Right lobe of liver (tissue), 6 donors: ENCODE results near the gene PTGER2. TPM values are rescaled to one million over a fixed set of nuclear protein-coding genes. Genes with fewer than 3 reads are reported as not detected.
A peak's percentile ranks its signal among the peaks of the same experiment; 100 is the strongest.

Experiments used
- ATAC-seq, 4 donors: fragments of 200-7000 bp; cut with Tn5 transposase; one replicate each; pipeline ENCODE4 v1.9.1; 2020; ENCODE audit warnings: mild to moderate bottlenecking in 4 of 4, moderate library complexity in 4 of 4
- DNase-seq, 3 donors: peaks; one replicate each; pipeline ENCODE4 v3.0.0-alpha.2; 2020
- H3K27ac ChIP-seq, 3 donors: fragments of 200-600 bp; one replicate each; pipeline ENCODE4 v1.8.0; 2022
- H3K27me3 ChIP-seq, 2 donors: fragments of 200-600 bp; one replicate each; pipeline ENCODE4 v1.8.0; 2022
- H3K36me3 ChIP-seq, 4 donors: fragments of 200-600 bp; sonication (generic) in 1 of 4; one replicate each; pipeline versions ENCODE4 v1.5.1 to v1.8.0; 2017 to 2022; ENCODE audit warnings: control low read depth in 1 of 4
- H3K4me1 ChIP-seq, 4 donors: fragments of 200-600 bp; sonication (generic) in 1 of 4; one replicate each; pipeline versions ENCODE4 v1.5.1 to v1.8.0; 2017 to 2022; ENCODE audit warnings: control low read depth in 1 of 4
- H3K4me3 ChIP-seq, 3 donors: fragments of 200-600 bp; one replicate each; pipeline ENCODE4 v1.8.0; 2022
- H3K9me3 ChIP-seq, 4 donors: fragments of 200-600 bp; sonication (generic) in 1 of 4; one replicate each; pipeline versions ENCODE4 v1.5.1 to v1.8.0; 2017 to 2022; ENCODE audit warnings: control low read depth in 1 of 4
- POLR2A ChIP-seq: fragments of 450-650 bp; IDR thresholded peaks from one replicate; pipeline ENCODE4 v1.6.1; 2017; ENCODE audit warnings: antibody characterized with exemption, mild to moderate bottlenecking
- WGBS: methylation state at CpG from one replicate; pipeline ENCODE4 v1.1.6; 2018; ENCODE audit warnings: low coverage, low lambda C conversion rate; ENCODE audit not compliant: insufficient coverage; ENCODE audit errors: missing lambda C conversion rate; 5-methylcytosine and 5-hydroxymethylcytosine counted together
- intact Hi-C, 2 donors: fragments of 100-400 bp; cut with DNase I; formaldehyde crosslinking; loops; one replicate each; pipeline versions ENCODE4 v1.11.2 to v1.14.1; 2022
- total RNA-seq, 6 experiments: library from RNA; depleted of rRNA in 2 of 6; stranded (reverse); fragments of >200 nt in 2 of 6; fragmentation: NEBNext Ultra II Directional in 3 of 6; extraction: Animal tissue kit (Norgen Biotek cat#: 25700) in 3 of 6; gene quantifications; one replicate each; pipeline versions ENCODE4 v1.1.0 to v1.2.4, GENCODE V29; 2016 to 2023
- TF ChIP-seq, protein P1 (sequence below), 4 donors: fragments of 200-600 bp in 3 of 4; fragments of 450-650 bp in 1 of 4; IDR thresholded peaks; one replicate each; pipeline versions ENCODE4 v1.5.1 to v1.8.0; 2016 to 2022; ENCODE audit warnings: antibody characterized with exemption in 4 of 4, mild to moderate bottlenecking in 2 of 4
- donor health status: DM: no; HTN: yes; CAD: no.
- donor health status: DM: no; HTN: no; CAD: no.
- donor health status: DM: no; HTN: no; CAD: no.
- donor health status: DM: no; HTN: yes; CAD: no.
- donor health status: DM: no; HTN: yes; CAD: no.

Gene PTGER2
- total RNA-seq, 6 experiments from 2014 or later: 0.24 to 1.9 (median 0.51) TPM

DNA sequence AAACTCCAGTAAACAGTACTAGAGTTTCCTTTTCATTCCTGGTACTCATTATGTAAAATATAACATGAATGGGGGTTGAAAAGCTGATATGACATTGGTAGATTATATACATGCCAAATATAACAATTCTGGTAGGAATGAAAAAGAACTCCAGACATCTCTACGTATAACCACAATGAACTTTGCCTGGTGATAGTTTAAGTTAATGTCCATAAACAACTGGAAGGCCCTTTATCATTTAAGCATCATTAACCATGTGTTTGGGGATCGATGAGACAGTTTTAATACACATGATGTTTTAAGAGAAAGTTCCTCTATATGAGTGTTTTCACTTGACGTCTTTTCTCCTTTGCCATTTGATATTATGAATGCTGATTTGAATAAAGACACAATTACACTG is 5.8 kb downstream of the PTGER2 start:
- no peak for TF ChIP-seq POLR2A
- TF ChIP-seq, protein P1, sequence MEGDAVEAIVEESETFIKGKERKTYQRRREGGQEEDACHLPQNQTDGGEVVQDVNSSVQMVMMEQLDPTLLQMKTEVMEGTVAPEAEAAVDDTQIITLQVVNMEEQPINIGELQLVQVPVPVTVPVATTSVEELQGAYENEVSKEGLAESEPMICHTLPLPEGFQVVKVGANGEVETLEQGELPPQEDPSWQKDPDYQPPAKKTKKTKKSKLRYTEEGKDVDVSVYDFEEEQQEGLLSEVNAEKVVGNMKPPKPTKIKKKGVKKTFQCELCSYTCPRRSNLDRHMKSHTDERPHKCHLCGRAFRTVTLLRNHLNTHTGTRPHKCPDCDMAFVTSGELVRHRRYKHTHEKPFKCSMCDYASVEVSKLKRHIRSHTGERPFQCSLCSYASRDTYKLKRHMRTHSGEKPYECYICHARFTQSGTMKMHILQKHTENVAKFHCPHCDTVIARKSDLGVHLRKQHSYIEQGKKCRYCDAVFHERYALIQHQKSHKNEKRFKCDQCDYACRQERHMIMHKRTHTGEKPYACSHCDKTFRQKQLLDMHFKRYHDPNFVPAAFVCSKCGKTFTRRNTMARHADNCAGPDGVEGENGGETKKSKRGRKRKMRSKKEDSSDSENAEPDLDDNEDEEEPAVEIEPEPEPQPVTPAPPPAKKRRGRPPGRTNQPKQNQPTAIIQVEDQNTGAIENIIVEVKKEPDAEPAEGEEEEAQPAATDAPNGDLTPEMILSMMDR (IDR thresholded peaks at IDR 0.05): no peak
- Histone ChIP-seq H3K36me3 (no peaks in the 10 kb centered on the region), H3K27ac (no peak overlapping the region), H3K4me3 (no peak overlapping the region), H3K27me3 (no peaks in the 10 kb centered on the region), H3K4me1 (peaks cover 0 to 1% (median 0%) of the 10 kb centered on the region in 4 donors), H3K9me3 (no peaks in the 10 kb centered on the region)
- WGBS: 57% methylated on average over 3 of the region's 3 CpGs
- no peak for ATAC-seq
- no peak for DNase-seq
- intact Hi-C loops: no loop called here

DNA sequence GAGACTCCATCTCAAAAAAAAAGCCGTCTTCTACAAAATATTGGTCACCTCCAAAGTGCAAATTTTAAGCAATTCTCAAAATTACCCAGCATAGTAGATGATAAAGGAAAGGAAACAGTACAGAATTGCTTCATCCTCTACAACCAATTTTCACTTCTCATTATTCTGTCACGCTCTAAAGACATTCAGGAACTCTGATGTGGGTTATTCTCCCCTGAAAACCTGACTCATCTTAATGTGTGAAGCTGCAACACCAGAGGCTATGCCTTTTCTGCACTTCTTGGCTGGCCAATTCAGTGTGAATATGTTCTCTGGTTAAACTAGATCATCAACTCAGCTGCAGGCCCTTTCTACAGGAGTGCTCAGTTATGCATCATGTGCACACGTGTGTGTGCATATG is 11.0 kb downstream of the PTGER2 start:
- no peaks in the 10 kb centered on the region for H3K9me3 ChIP-seq
- no peak for TF ChIP-seq POLR2A
- TF ChIP-seq, protein P1 (IDR thresholded peaks at IDR 0.05): no peak
- DNase-seq (no peak), ATAC-seq (peak; percentile 52 to 76 (median 62))
- intact Hi-C loops: no loop called here
- no peak overlapping the region for H3K27ac ChIP-seq
- no peaks in the 10 kb centered on the region for H3K36me3 ChIP-seq
- no peak overlapping the region for H3K4me3 ChIP-seq
- H3K27me3 ChIP-seq: no peaks in the 10 kb centered on the region
- WGBS: 49% methylated on average over 3 of the region's 3 CpGs
- H3K4me1 ChIP-seq: no peaks in the 10 kb centered on the region

DNA sequence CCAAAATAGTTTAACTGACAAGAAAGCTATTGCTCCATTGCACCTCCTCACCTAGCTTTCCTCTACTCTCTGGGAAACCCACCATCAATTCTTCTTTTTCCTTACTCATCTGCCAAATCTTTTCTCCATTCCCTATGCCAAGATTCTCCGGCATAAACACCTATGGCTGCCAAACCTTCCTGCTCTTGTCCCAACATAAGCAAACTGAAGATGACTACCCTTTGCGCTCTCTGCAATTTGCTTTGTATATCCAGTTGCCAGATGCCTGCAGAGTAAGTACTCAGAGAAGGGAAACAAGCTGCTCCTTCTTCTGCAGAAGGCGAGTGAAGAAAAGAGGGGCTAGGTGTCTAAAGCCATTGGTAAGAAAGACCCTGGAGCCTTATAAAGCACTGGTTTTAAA is 11.5 kb downstream of the PTGER2 start:
- no peak for ATAC-seq
- TF ChIP-seq, protein P1 (IDR thresholded peaks at IDR 0.05): no peak
- no peak for TF ChIP-seq POLR2A
- 86% methylated on average over 3 of the region's 3 CpGs for WGBS

DNA sequence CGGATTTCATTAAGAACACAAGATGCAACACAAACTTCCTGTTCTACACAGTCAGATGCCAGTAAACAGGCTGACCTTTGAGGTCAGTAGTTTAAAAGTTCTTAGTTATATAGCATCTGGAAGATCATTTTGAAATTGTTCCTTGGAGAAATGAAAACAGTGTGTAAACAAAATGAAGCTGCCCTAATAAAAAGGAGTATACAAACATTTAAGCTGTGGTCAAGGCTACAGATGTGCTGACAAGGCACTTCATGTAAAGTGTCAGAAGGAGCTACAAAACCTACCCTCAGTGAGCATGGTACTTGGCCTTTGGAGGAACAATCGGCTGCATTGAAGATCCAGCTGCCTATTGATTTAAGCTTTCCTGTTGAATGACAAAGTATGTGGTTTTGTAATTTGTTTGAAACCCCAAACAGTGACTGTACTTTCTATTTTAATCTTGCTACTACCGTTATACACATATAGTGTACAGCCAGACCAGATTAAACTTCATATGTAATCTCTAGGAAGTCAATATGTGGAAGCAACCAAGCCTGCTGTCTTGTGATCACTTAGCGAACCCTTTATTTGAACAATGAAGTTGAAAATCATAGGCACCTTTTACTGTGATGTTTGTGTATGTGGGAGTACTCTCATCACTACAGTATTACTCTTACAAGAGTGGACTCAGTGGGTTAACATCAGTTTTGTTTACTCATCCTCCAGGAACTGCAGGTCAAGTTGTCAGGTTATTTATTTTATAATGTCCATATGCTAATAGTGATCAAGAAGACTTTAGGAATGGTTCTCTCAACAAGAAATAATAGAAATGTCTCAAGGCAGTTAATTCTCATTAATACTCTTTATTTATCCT is 13.5 kb downstream of the PTGER2 start:
- H3K4me3 ChIP-seq: no peak overlapping the region
- H3K36me3 ChIP-seq: no peaks in the 10 kb centered on the region
- WGBS: 46% methylated on average over 4 of the region's 4 CpGs
- intact Hi-C loops: no loop called here
- peak in 3 of 4 donors; percentile 21 to 55 (median 32) for ATAC-seq
- no peaks in the 10 kb centered on the region for H3K9me3 ChIP-seq
- TF ChIP-seq, protein P1 (IDR thresholded peaks at IDR 0.05): no peak
- no peak for TF ChIP-seq POLR2A
- no peak for DNase-seq
- no peaks in the 10 kb centered on the region for H3K4me1 ChIP-seq
- no peaks in the 10 kb centered on the region for H3K27me3 ChIP-seq
- no peak overlapping the region for H3K27ac ChIP-seq

More for the DNA sequence above, 11.5 kb downstream of the PTGER2 start:
- Histone ChIP-seq H3K4me1 (no peaks in the 10 kb centered on the region), H3K36me3 (no peaks in the 10 kb centered on the region), H3K9me3 (no peaks in the 10 kb centered on the region), H3K27ac (no peak overlapping the region), H3K4me3 (no peak overlapping the region), H3K27me3 (no peaks in the 10 kb centered on the region)
- no peak for DNase-seq
- intact Hi-C loops: no loop called here
